ENCODE results near the gene SELENOO. TPM values are rescaled to one million over a fixed set of nuclear protein-coding genes. Genes with fewer than 3 reads are reported as not detected.

SELENOO gene
- total RNA-seq, 1 experiment from 2014 or later, result 29.6 TPM

DNA sequence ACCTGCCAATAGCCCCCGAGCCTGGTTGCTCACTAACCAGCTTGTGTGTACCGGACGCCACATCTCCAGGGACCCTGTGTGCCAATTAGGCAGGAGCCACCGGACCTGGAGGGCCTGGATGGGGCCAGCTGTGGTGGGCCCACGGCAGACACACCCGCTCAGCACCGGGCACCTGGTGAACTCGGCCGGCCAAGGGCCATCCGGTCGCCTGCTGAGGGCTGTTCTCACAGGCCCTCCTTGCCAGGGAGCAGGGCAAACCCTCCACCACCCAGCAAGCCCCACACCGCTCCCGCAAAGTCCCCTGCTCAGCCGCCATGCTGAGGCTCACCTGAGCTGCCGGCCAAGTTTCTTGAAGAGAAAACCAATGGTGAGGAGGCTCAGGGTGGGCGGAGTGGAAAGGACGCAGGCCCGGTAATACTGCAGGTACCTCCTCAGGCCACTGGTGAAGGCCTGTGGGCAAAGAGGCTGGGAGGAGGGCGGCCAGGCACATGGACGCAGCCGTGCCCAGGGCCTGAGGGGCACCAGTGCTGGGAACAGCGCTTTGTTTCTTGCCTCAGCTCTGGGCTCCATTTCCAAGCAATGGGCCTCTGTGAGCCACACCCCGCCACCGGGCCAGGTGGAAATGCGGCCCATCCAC, 26.9 kb downstream of the SELENOO start:
- peaks cover 9 to 10% of the 10 kb centered on the region in 2 experiments; a peak in 2 of 4 replicates for H3K36me3 ChIP-seq (ENCODE audit: control insufficient read depth in 1 of 2, insufficient read depth in 2 of 2, low read length in 2 of 2)
- no TSS peak for BruUV-seq (replicated peaks)
- POLR2A ChIA-PET, result no interaction called here

More for the DNA sequence above, 26.9 kb downstream of the SELENOO start:
- CTCF ChIA-PET, result no interaction called here
- Histone ChIP-seq H3K9me2 (ENCODE audit: insufficient read depth) (no peaks in the 10 kb centered on the region), H3K4me1 (ENCODE audit: control insufficient read depth in 1 of 2, insufficient read depth in 2 of 2, low read length in 2 of 2) (no peaks in the 10 kb centered on the region), H3K27me3 (ENCODE audit: insufficient read depth, low read length) (no peaks in the 10 kb centered on the region), H3K9ac (ENCODE audit: low read length) (no peak overlapping the region), H3K4me2 (ENCODE audit: low read length) (no peak overlapping the region), H4K20me1 (ENCODE audit: insufficient read depth) (no peaks in the 10 kb centered on the region), H2AFZ (ENCODE audit: low read depth, low read length, poor library complexity, severe bottlenecking) (no peak overlapping the region), H3K79me2 (ENCODE audit: insufficient read depth, low read length) (peaks cover 9% of the 10 kb centered on the region), H3K27ac (ENCODE audit: low read depth, low read length) (no peak overlapping the region), H3K9me3 (ENCODE audit: control insufficient read depth in 1 of 2, insufficient read depth in 1 of 2, low read depth in 1 of 2, low read length in 2 of 2) (no peaks in the 10 kb centered on the region), H3K4me3 (replicated peaks in 1 of 2; ENCODE audit: low read depth in 1 of 2, low read length in 2 of 2) (no peak overlapping the region)
- ATAC-seq (no peak), DNase-seq (ENCODE audit: low read depth, low spot score) (no peak)
- intact Hi-C loops (cut with micrococcal nuclease), result no loop called here
- TF ChIP-seq RAD21 (IDR thresholded peaks at IDR 0.05; ENCODE audit: low read depth) (no peak), SIN3A (IDR thresholded peaks at IDR 0.05; ENCODE audit: low read depth) (no peak), JUND (IDR thresholded peaks at IDR 0.05) (no peak), ELF1 (IDR thresholded peaks at IDR 0.05; ENCODE audit: borderline replicate concordance, low read depth) (no peak), POLR2A (IDR thresholded peaks at IDR 0.05; ENCODE audit: borderline replicate concordance, extremely low read depth, insufficient read depth, insufficient read length) (no peak), EGR1 (IDR thresholded peaks at IDR 0.05; ENCODE audit: low read depth) (no peak), TCF7L2 (IDR thresholded peaks at IDR 0.05; ENCODE audit: borderline replicate concordance, extremely low read depth, insufficient read depth, insufficient read length) (no peak)
- TF ChIP-seq, protein P1, sequence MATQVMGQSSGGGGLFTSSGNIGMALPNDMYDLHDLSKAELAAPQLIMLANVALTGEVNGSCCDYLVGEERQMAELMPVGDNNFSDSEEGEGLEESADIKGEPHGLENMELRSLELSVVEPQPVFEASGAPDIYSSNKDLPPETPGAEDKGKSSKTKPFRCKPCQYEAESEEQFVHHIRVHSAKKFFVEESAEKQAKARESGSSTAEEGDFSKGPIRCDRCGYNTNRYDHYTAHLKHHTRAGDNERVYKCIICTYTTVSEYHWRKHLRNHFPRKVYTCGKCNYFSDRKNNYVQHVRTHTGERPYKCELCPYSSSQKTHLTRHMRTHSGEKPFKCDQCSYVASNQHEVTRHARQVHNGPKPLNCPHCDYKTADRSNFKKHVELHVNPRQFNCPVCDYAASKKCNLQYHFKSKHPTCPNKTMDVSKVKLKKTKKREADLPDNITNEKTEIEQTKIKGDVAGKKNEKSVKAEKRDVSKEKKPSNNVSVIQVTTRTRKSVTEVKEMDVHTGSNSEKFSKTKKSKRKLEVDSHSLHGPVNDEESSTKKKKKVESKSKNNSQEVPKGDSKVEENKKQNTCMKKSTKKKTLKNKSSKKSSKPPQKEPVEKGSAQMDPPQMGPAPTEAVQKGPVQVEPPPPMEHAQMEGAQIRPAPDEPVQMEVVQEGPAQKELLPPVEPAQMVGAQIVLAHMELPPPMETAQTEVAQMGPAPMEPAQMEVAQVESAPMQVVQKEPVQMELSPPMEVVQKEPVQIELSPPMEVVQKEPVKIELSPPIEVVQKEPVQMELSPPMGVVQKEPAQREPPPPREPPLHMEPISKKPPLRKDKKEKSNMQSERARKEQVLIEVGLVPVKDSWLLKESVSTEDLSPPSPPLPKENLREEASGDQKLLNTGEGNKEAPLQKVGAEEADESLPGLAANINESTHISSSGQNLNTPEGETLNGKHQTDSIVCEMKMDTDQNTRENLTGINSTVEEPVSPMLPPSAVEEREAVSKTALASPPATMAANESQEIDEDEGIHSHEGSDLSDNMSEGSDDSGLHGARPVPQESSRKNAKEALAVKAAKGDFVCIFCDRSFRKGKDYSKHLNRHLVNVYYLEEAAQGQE (IDR thresholded peaks at IDR 0.05; ENCODE audit: low read depth), result no peak
- TF ChIP-seq, protein P2, sequence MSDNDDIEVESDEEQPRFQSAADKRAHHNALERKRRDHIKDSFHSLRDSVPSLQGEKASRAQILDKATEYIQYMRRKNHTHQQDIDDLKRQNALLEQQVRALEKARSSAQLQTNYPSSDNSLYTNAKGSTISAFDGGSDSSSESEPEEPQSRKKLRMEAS (IDR thresholded peaks at IDR 0.05), result no peak
- RAD21 ChIA-PET (ENCODE audit: low non-redundant PET in 1 of 2, low total read pairs in 2 of 2, uncharacterized antibody in 2 of 2, unreplicated experiment in 2 of 2), result no interaction called here

All from HCT116 (cell line).